ENCODE data around the gene CWC27.

CWC27 gene

GRCh38 chr5:64831996-64832395 lies 63.3 kb downstream of the CWC27 start:
- ChIA-PET CTCF (no interaction called here), POLR2A (no interaction called here)
- no peaks in the 10 kb centered on the region for H3K9me3 ChIP-seq (ENCODE audit: control insufficient read depth, insufficient read depth, low read depth, low read length)
- H3K4me3 ChIP-seq (ENCODE audit: low read depth, low read length) = no peak overlapping the region
- no peak overlapping the region for H3K27ac ChIP-seq (ENCODE audit: extremely low read depth, low read depth, low read length)
- H3K36me3 ChIP-seq (ENCODE audit: control insufficient read depth in 2 of 2, insufficient read depth in 1 of 2, low read length in 2 of 2) = no peaks in the 10 kb centered on the region
- no peaks in the 10 kb centered on the region for H3K4me1 ChIP-seq (ENCODE audit: control insufficient read depth, insufficient read depth, low read length)
- TF ChIP-seq ZNF169 (tag by site-specific recombination; IDR thresholded peaks at IDR 0.05) = no peak
- TF ChIP-seq ZSCAN18 (tag by site-specific recombination; IDR thresholded peaks at IDR 0.05) = no peak
- no peak for TF ChIP-seq ZNF768 (tag by site-specific recombination; IDR thresholded peaks at IDR 0.05)
- TF ChIP-seq ZNF514 (tag by site-specific recombination; IDR thresholded peaks at IDR 0.05) = no peak
- TF ChIP-seq ZSCAN16 (tag by site-specific recombination; IDR thresholded peaks at IDR 0.05) = no peak
- TF ChIP-seq ZNF488 (tag by site-specific recombination; IDR thresholded peaks at IDR 0.05) = no peak
- no peak for TF ChIP-seq ZSCAN5A (tag by site-specific recombination; IDR thresholded peaks at IDR 0.05)
- TF ChIP-seq ZNF76 (tag by site-specific recombination; IDR thresholded peaks at IDR 0.05; ENCODE audit: borderline replicate concordance, low read depth) = no peak
- TF ChIP-seq ZNF558 (tag by site-specific recombination; IDR thresholded peaks at IDR 0.05) = no peak
- TF ChIP-seq ZNF138 (tag by site-specific recombination; IDR thresholded peaks at IDR 0.05; ENCODE audit: borderline replicate concordance) = no peak
- TF ChIP-seq ZNF433 (tag by site-specific recombination; IDR thresholded peaks at IDR 0.05; ENCODE audit: low read depth) = no peak
- no peak for TF ChIP-seq PBX3 (CRISPR knock-in tag; IDR thresholded peaks at IDR 0.05)
- no peak for TF ChIP-seq ZNF404 (tag by site-specific recombination; IDR thresholded peaks at IDR 0.05)
- TF ChIP-seq ZNF174 (tag by site-specific recombination; IDR thresholded peaks at IDR 0.05) = no peak
- no peak for TF ChIP-seq ZNF585B (tag by site-specific recombination; IDR thresholded peaks at IDR 0.05)
- no peak for TF ChIP-seq ZNF140 (tag by site-specific recombination; IDR thresholded peaks at IDR 0.05)
- TF ChIP-seq TCF7L2 (IDR thresholded peaks at IDR 0.05; ENCODE audit: borderline replicate concordance, low read depth, low read length) = no peak

- POLR2A ChIA-PET = no interaction called here
- CTCF ChIA-PET = no interaction called here
- Histone ChIP-seq H3K27ac (ENCODE audit: extremely low read depth, low read depth, low read length) (no peak overlapping the region), H3K36me3 (ENCODE audit: control insufficient read depth in 2 of 2, insufficient read depth in 1 of 2, low read length in 2 of 2) (no peaks in the 10 kb centered on the region), H3K4me3 (ENCODE audit: low read depth, low read length) (no peak overlapping the region), H3K4me1 (ENCODE audit: control insufficient read depth, insufficient read depth, low read length) (no peaks in the 10 kb centered on the region), H3K9me3 (ENCODE audit: control insufficient read depth, insufficient read depth, low read depth, low read length) (no peaks in the 10 kb centered on the region)
- no peak for TF ChIP-seq ZNF555 (tag by site-specific recombination; conservative IDR thresholded peaks at IDR 0.05)
- no peak for TF ChIP-seq ZNF174 (tag by site-specific recombination; IDR thresholded peaks at IDR 0.05)
- no peak for TF ChIP-seq ZNF398 (tag by site-specific recombination; IDR thresholded peaks at IDR 0.05)
- TF ChIP-seq ZNF704 (tag by site-specific recombination; IDR thresholded peaks at IDR 0.05) = no peak
- TF ChIP-seq ZNF48 (tag by site-specific recombination; IDR thresholded peaks at IDR 0.05) = no peak
- no peak for TF ChIP-seq ZNF311 (tag by site-specific recombination; IDR thresholded peaks at IDR 0.05; ENCODE audit: borderline replicate concordance)
- no peak for TF ChIP-seq KLF1 (tag by site-specific recombination; IDR thresholded peaks at IDR 0.05)
- no peak for TF ChIP-seq ZNF580 (tag by site-specific recombination; IDR thresholded peaks at IDR 0.05)
- no peak for TF ChIP-seq REPIN1 (tag by site-specific recombination; IDR thresholded peaks at IDR 0.05; ENCODE audit: low read depth)
- TF ChIP-seq CTCF (tag by site-specific recombination; IDR thresholded peaks at IDR 0.05) = no peak
- TF ChIP-seq ZNF510 (tag by site-specific recombination; IDR thresholded peaks at IDR 0.05; ENCODE audit: insufficient replicate concordance) = no peak
These were observed 65.3 kb downstream of the CWC27 start for GRCh38 chr5:64834037-64834436.
